SU-DHL-6 (cell line): Measurements from ENCODE around the gene CROCC.

Source experiments
- EZH2phosphoT487 ChIP-seq: fragments of 200-600 bp; sonication (generic), shearing (Covaris generic); conservative IDR thresholded peaks from 2 replicates; pipeline ENCODE4 v1.6.1; 2018; ENCODE audit warnings: mild to moderate bottlenecking, antibody characterized with exemption, low read length, moderate library complexity, mixed read lengths
- TF ChIP-seq, protein P1 (sequence below): fragments of 200-600 bp; sonication (generic); IDR thresholded peaks from one replicate; pipeline ENCODE4 v1.5.1; 2017; ENCODE audit warnings: antibody characterized with exemption, mild to moderate bottlenecking, low read length, moderate library complexity; ENCODE audit not compliant: insufficient read depth, poor library complexity, severe bottlenecking

DNA sequence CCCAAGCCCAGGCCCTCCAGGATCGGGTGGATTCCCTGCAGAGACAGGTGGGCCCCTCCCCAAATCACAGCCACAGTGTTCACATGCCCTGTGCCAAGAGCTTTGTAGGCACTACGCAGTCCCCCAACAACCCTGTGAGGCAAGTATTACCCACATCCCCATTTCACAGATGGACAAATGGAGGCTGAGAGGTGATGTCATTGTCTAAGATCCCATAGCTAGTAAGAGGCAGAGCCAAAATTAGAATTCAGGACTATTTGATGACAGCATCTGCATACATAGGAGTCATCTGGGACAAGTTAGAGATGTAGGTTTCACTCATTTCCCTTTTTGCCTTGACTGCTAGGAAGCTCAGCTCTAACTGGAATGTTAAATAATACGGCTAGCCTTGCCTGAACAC, 46.6 kb downstream of the CROCC start:
- TF ChIP-seq, protein P1, sequence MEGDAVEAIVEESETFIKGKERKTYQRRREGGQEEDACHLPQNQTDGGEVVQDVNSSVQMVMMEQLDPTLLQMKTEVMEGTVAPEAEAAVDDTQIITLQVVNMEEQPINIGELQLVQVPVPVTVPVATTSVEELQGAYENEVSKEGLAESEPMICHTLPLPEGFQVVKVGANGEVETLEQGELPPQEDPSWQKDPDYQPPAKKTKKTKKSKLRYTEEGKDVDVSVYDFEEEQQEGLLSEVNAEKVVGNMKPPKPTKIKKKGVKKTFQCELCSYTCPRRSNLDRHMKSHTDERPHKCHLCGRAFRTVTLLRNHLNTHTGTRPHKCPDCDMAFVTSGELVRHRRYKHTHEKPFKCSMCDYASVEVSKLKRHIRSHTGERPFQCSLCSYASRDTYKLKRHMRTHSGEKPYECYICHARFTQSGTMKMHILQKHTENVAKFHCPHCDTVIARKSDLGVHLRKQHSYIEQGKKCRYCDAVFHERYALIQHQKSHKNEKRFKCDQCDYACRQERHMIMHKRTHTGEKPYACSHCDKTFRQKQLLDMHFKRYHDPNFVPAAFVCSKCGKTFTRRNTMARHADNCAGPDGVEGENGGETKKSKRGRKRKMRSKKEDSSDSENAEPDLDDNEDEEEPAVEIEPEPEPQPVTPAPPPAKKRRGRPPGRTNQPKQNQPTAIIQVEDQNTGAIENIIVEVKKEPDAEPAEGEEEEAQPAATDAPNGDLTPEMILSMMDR = no peak
- TF ChIP-seq EZH2phosphoT487 = no peak
